Measurements from ENCODE around the gene CREB1.

GRCh38 chr2:207571370-207571769, 41.6 kb downstream of the CREB1 start:
- TF ChIP-seq CTCF (conservative IDR thresholded peaks at IDR 0.05), result no peak
- no peak for TF ChIP-seq ZFX (IDR thresholded peaks at IDR 0.05)
